Gastrocnemius medialis (tissue), 4 donors: ENCODE data around the gene MINDY4. TPM values are rescaled to one million over a fixed set of nuclear protein-coding genes. Genes with fewer than 3 reads are reported as not detected.

ENCODE experiments used
- ATAC-seq, 2 donors: fragments of 150-250 bp; one replicate each; pipeline ENCODE4 v1.9.1; 2016
- DNase-seq, 2 donors: peaks; one replicate each; pipeline ENCODE4 v3.0.0-alpha.2; 2019
- H3K27ac ChIP-seq, 4 donors: fragments of 200-600 bp; sonication (generic); 1 replicate in 1 of 4; 2 replicates in 3 of 4; pipeline ENCODE4 v1.5.1; 2016 to 2018; ENCODE audit warnings: mild to moderate bottlenecking in 2 of 4, moderate library complexity in 1 of 4
- H3K27me3 ChIP-seq, 3 donors: fragments of 200-600 bp; sonication (generic) in 2 of 3; 1 replicate in 1 of 3; 2 replicates in 2 of 3; pipeline versions ENCODE4 v1.5.1 to v1.6.0; 2016 to 2019; ENCODE audit warnings: mild to moderate bottlenecking in 1 of 3, moderate library complexity in 1 of 3
- H3K36me3 ChIP-seq, 2 donors: fragments of 200-600 bp; sonication (generic) in 1 of 2; one replicate each; pipeline ENCODE4 v1.5.1; 2017 to 2018
- H3K4me1 ChIP-seq, 2 donors: fragments of 200-600 bp; sonication (generic) in 1 of 2; one replicate each; pipeline ENCODE4 v1.5.1; 2016 to 2017; ENCODE audit warnings: mild to moderate bottlenecking in 2 of 2
- H3K4me3 ChIP-seq, 4 donors: fragments of 200-600 bp; sonication (generic) in 3 of 4; 1 replicate in 1 of 4; 2 replicates in 3 of 4; pipeline ENCODE4 v1.5.1; 2016 to 2019; ENCODE audit warnings: mild to moderate bottlenecking in 2 of 4
- H3K9me3 ChIP-seq, 3 donors: fragments of 200-600 bp; sonication (generic) in 2 of 3; 1 replicate in 1 of 3; 2 replicates in 2 of 3; pipeline ENCODE4 v1.5.1; 2016 to 2019
- CTCF ChIP-seq, 5 experiments: fragments of 450-650 bp in 3 of 5; fragments of 200-600 bp in 2 of 5; sonication (generic) in 2 of 5; IDR thresholded peaks in 4 of 5; conservative IDR thresholded peaks in 1 of 5; 1 replicate in 4 of 5; 2 replicates in 1 of 5; pipeline ENCODE4 v1.5.1; 2016 to 2019; ENCODE audit warnings: antibody characterized with exemption in 5 of 5, mild to moderate bottlenecking in 3 of 5, moderate library complexity in 3 of 5
- POLR2A ChIP-seq, 2 donors: fragments of 450-650 bp; IDR thresholded peaks; one replicate each; pipeline ENCODE4 v1.6.1; 2017; ENCODE audit warnings: antibody characterized with exemption in 2 of 2, mild to moderate bottlenecking in 2 of 2, moderate library complexity in 2 of 2
- in situ Hi-C, 4 donors: fragments of 200-750 bp; cut with MboI; loops; one replicate each; pipeline versions ENCODE4 v1.15.0 to v1.8.0; 2017; ENCODE audit warnings: low sequenced_read_pairs in 4 of 4
- intact Hi-C: fragments of 100-400 bp; cut with DNase I; formaldehyde crosslinking; loops from one replicate; pipeline ENCODE4 v1.15.1; 2023; ENCODE audit warnings: low total_unique reads
- total RNA-seq, 4 donors: library from RNA; depleted of rRNA; stranded (reverse); fragments of >200 nt; gene quantifications; one replicate each; pipeline versions ENCODE4 v1.1.0 to v1.2.3, GENCODE V29; 2016

Gene MINDY4
- total RNA-seq, 4 donors from 2014 or later, result 1.4 to 4.3 (median 3.0) TPM

GRCh38 chr7:30896036-30896435, 124.8 kb downstream of the MINDY4 start:
- H3K9me3 ChIP-seq, result no peaks in the 10 kb centered on the region
- H3K36me3 ChIP-seq, result no peaks in the 10 kb centered on the region
- in situ Hi-C loops (no loop called here), intact Hi-C loops (no loop called here)
- H3K4me3 ChIP-seq, result no peak overlapping the region
- no peaks in the 10 kb centered on the region for H3K27me3 ChIP-seq
- no peak for ATAC-seq
- TF ChIP-seq POLR2A (IDR thresholded peaks at IDR 0.05) (no peak), CTCF (IDR thresholded peaks at IDR 0.05 in 4 of 5, conservative IDR thresholded peaks at IDR 0.05 in 1 of 5) (no peak)
- H3K27ac ChIP-seq, result peak overlapping the region in 1 of 4 donors; percentile 9
- DNase-seq, result no peak
- H3K4me1 ChIP-seq, result peaks cover 24% of the 10 kb centered on the region in 2 donors

GRCh38 chr7:30896783-30897637, 125.8 kb downstream of the MINDY4 start:
- peak overlapping the region in 1 of 4 donors; percentile 36 for H3K27ac ChIP-seq
- no peak for TF ChIP-seq CTCF (IDR thresholded peaks at IDR 0.05 in 4 of 5, conservative IDR thresholded peaks at IDR 0.05 in 1 of 5)
- TF ChIP-seq POLR2A (IDR thresholded peaks at IDR 0.05), result no peak
- DNase-seq, result no peak
- H3K27me3 ChIP-seq, result no peaks in the 10 kb centered on the region
- peaks cover 24% of the 10 kb centered on the region in 2 donors for H3K4me1 ChIP-seq
- H3K36me3 ChIP-seq, result no peaks in the 10 kb centered on the region
- no peak for ATAC-seq
- H3K9me3 ChIP-seq, result no peaks in the 10 kb centered on the region
- intact Hi-C loops, result no loop called here
- no peak overlapping the region for H3K4me3 ChIP-seq
- in situ Hi-C loops, result no loop called here

- no peak for DNase-seq
- peak overlapping the region in 1 of 4 donors; percentile 36 for H3K27ac ChIP-seq
- no peaks in the 10 kb centered on the region for H3K9me3 ChIP-seq
- H3K4me1 ChIP-seq, result peaks cover 22 to 24% of the 10 kb centered on the region in 2 donors
- no peak overlapping the region for H3K4me3 ChIP-seq
- no peak for ATAC-seq
- in situ Hi-C loops, result no loop called here
- intact Hi-C loops, result no loop called here
- TF ChIP-seq POLR2A (IDR thresholded peaks at IDR 0.05) (no peak), CTCF (IDR thresholded peaks at IDR 0.05 in 4 of 5, conservative IDR thresholded peaks at IDR 0.05 in 1 of 5) (no peak)
- no peaks in the 10 kb centered on the region for H3K27me3 ChIP-seq
- H3K36me3 ChIP-seq, result no peaks in the 10 kb centered on the region
These were observed 126.6 kb downstream of the MINDY4 start for GRCh38 chr7:30897770-30898169.

- in situ Hi-C loops (no loop called here), intact Hi-C loops (no loop called here)
- TF ChIP-seq CTCF (IDR thresholded peaks at IDR 0.05 in 4 of 5, conservative IDR thresholded peaks at IDR 0.05 in 1 of 5) (no peak), POLR2A (IDR thresholded peaks at IDR 0.05) (no peak)
- ATAC-seq (no peak), DNase-seq (no peak)
- H3K27ac ChIP-seq, result peak overlapping the region in 1 of 4 donors; percentile 65
- H3K27me3 ChIP-seq, result no peaks in the 10 kb centered on the region
- H3K4me1 ChIP-seq, result peaks cover 19 to 21% of the 10 kb centered on the region in 2 donors
- no peak overlapping the region for H3K4me3 ChIP-seq
- no peaks in the 10 kb centered on the region for H3K9me3 ChIP-seq
- no peaks in the 10 kb centered on the region for H3K36me3 ChIP-seq
These were observed 127.2 kb downstream of the MINDY4 start for GRCh38 chr7:30898411-30898810.
